Measurements from ENCODE around the gene GP9.

GRCh38 chr3:129013491-129013891 is 47.1 kb upstream of the GP9 start:
- TF ChIP-seq CTCF (IDR thresholded peaks at IDR 0.05) (no peak), EZH2phosphoT487 (IDR thresholded peaks at IDR 0.05; ENCODE audit: borderline replicate concordance, low read depth) (no peak)
